SK-MEL-5 (cell line): ENCODE data around the gene PDS5B. TPM values are rescaled to one million over a fixed set of nuclear protein-coding genes. Genes with fewer than 3 reads are reported as not detected.
"Not testable (repeated sequence)": the region's sequence is repeated elsewhere in the genome, so short reads cannot be mapped to it uniquely, and the experiment has no call there.

Experiments
- DNase-seq: peaks from one replicate; pipeline ENCODE4 v3.0.0-alpha.2; 2016; ENCODE audit warnings: low read depth, low spot score
- in situ Hi-C: cut with HindIII; loops from 2 replicates; pipeline ENCODE4 v1.10.0; 2016; ENCODE audit warnings: low sequenced_read_pairs, high pct_unique_total_duplicates, low pct_unique_long_range_greater_than_20kb
- total RNA-seq: library from RNA; depleted of rRNA; stranded (reverse); fragments of >200 nt; shearing (Covaris generic); gene quantifications from 2 replicates; pipeline ENCODE4 v1.2.3, GENCODE V29; 2014

Gene PDS5B
- total RNA-seq, 1 experiment from 2014 or later: 15.2 TPM

GRCh38 chr13:32687275-32687674 is 101.0 kb downstream of the PDS5B start:
- in situ Hi-C loops: no loop called here
- no peak for DNase-seq

- no peak for DNase-seq
- in situ Hi-C loops: no loop called here
Observed at GRCh38 chr13:32695602-32696250, 109.5 kb downstream of the PDS5B start.

- in situ Hi-C loops: no loop called here
- no peak for DNase-seq
Observed at GRCh38 chr13:32707471-32707870, 121.2 kb downstream of the PDS5B start.

GRCh38 chr13:32713397-32713796 is 127.1 kb downstream of the PDS5B start:
- in situ Hi-C loops: no loop called here
- DNase-seq: no peak

- in situ Hi-C loops, DNase-seq: not testable (repeated sequence)
Observed at GRCh38 chr13:32716201-32716600, 129.9 kb downstream of the PDS5B start.

GRCh38 chr13:32720026-32720425 is 133.8 kb downstream of the PDS5B start:
- in situ Hi-C loops: no loop called here

GRCh38 chr13:32721131-32722034 is 135.1 kb downstream of the PDS5B start:
- in situ Hi-C loops, DNase-seq: not testable (repeated sequence)

More at GRCh38 chr13:32720026-32720425, 133.8 kb downstream of the PDS5B start:
- no peak for DNase-seq

- DNase-seq: no peak
- in situ Hi-C loops: no loop called here
Observed at GRCh38 chr13:32722340-32722739, 136.1 kb downstream of the PDS5B start.

GRCh38 chr13:32723987-32724386 is 137.7 kb downstream of the PDS5B start:
- no peak for DNase-seq
- in situ Hi-C loops: no loop called here

GRCh38 chr13:32726374-32727037 is 140.3 kb downstream of the PDS5B start:
- no peak for DNase-seq
- in situ Hi-C loops: no loop called here

GRCh38 chr13:32728327-32728726 is 142.1 kb downstream of the PDS5B start:
- in situ Hi-C loops: no loop called here
- no peak for DNase-seq

- in situ Hi-C loops, DNase-seq: not testable (repeated sequence)
Observed at GRCh38 chr13:32729097-32729496, 142.8 kb downstream of the PDS5B start.

- no peak for DNase-seq
- in situ Hi-C loops: no loop called here
Observed at GRCh38 chr13:32731074-32731473, 144.8 kb downstream of the PDS5B start.

GRCh38 chr13:32731576-32731975 is 145.3 kb downstream of the PDS5B start:
- in situ Hi-C loops: no loop called here
- no peak for DNase-seq

- in situ Hi-C loops: no loop called here
- DNase-seq: no peak
Observed at GRCh38 chr13:32733690-32734089, 147.4 kb downstream of the PDS5B start.

GRCh38 chr13:32734511-32734910 is 148.3 kb downstream of the PDS5B start:
- no peak for DNase-seq

GRCh38 chr13:32735859-32736258 is 149.6 kb downstream of the PDS5B start:
- no peak for DNase-seq
- in situ Hi-C loops: no loop called here

More at GRCh38 chr13:32734511-32734910, 148.3 kb downstream of the PDS5B start:
- in situ Hi-C loops: no loop called here

GRCh38 chr13:32736648-32737047 is 150.4 kb downstream of the PDS5B start:
- DNase-seq: no peak
- in situ Hi-C loops: no loop called here
